ENCODE measurements around the gene ALDOA. TPM values are rescaled to one million over a fixed set of nuclear protein-coding genes. Genes with fewer than 3 reads are reported as not detected.

The ALDOA gene
- total RNA-seq, 4 donors from 2014 or later, result 752 to 2,025 (median 1,174) TPM

- Histone ChIP-seq H3K4me1 (peaks cover 6 to 8% of the 10 kb centered on the region in 2 donors), H3K4me3 (replicated peaks in 1 of 3) (no peak within 1 kb of the TSS), H3K9me3 (no peaks in the 10 kb centered on the region), H3K27me3 (no peaks in the 10 kb centered on the region), H3K36me3 (no peaks in the 10 kb centered on the region), H3K27ac (no peak within 1 kb of the TSS)
- 82 to 87% methylated on average over 6 of the region's 6 CpGs for WGBS, 2 donors
- intact Hi-C loops (cut with DNase I), result loop anchor here (10.0 kb wide), 1 partner anchor 188 kb away; no protein-coding TSS in a partner anchor
- no peak for DNase-seq
- TF ChIP-seq POLR2A (IDR thresholded peaks at IDR 0.05) (no peak), CTCF (IDR thresholded peaks at IDR 0.05) (no peak)
Measured at GRCh38 chr16:30022887-30023286, 42.7 kb upstream of the ALDOA start, which contains the start of gene C16orf92. TSS of gene C16orf92 (plus strand) at chr16:30023198. CDS start at chr16:30023341, 143 bp downstream.

- intact Hi-C loops (cut with DNase I), result loop anchor here (10.0 kb wide), 1 partner anchor 189 kb away; no protein-coding TSS in a partner anchor
- no peak overlapping the region for H3K27ac ChIP-seq
- peaks cover 6 to 8% of the 10 kb centered on the region in 2 donors for H3K4me1 ChIP-seq
- H3K36me3 ChIP-seq, result no peaks in the 10 kb centered on the region
- H3K4me3 ChIP-seq (replicated peaks in 1 of 3), result no peak overlapping the region
- H3K27me3 ChIP-seq, result no peaks in the 10 kb centered on the region
- TF ChIP-seq POLR2A (IDR thresholded peaks at IDR 0.05), result no peak
- no peak for TF ChIP-seq CTCF (IDR thresholded peaks at IDR 0.05)
- no peaks in the 10 kb centered on the region for H3K9me3 ChIP-seq
- WGBS, 2 donors, result 81 to 92% methylated on average over 6 to 11 of the region's 11 CpGs
- no peak for DNase-seq
Measured at GRCh38 chr16:30023586-30023985, 42.0 kb upstream of the ALDOA start.

GRCh38 chr16:30024451-30024850, 41.1 kb upstream of the ALDOA start:
- H3K27ac ChIP-seq, result no peak overlapping the region
- H3K27me3 ChIP-seq, result no peaks in the 10 kb centered on the region
- peaks cover 6 to 8% of the 10 kb centered on the region in 2 donors for H3K4me1 ChIP-seq
- DNase-seq, result no peak
- intact Hi-C loops (cut with DNase I), result loop anchor here (10.0 kb wide), 1 partner anchor 190 kb away; no protein-coding TSS in a partner anchor
- no peak overlapping the region for H3K4me3 ChIP-seq (replicated peaks in 1 of 3)
- 78 to 83% methylated on average over 14 to 16 of the region's 16 CpGs for WGBS, 2 donors
- no peaks in the 10 kb centered on the region for H3K9me3 ChIP-seq
- TF ChIP-seq POLR2A (IDR thresholded peaks at IDR 0.05), result no peak
- no peak for TF ChIP-seq CTCF (IDR thresholded peaks at IDR 0.05)
- H3K36me3 ChIP-seq, result no peaks in the 10 kb centered on the region

GRCh38 chr16:30025156-30025555, 40.4 kb upstream of the ALDOA start:
- no peak overlapping the region for H3K4me3 ChIP-seq (replicated peaks in 1 of 3)
- 69 to 79% methylated on average over 10 to 14 of the region's 20 CpGs for WGBS, 2 donors
- no peak for DNase-seq
- H3K36me3 ChIP-seq, result no peaks in the 10 kb centered on the region
- TF ChIP-seq CTCF (IDR thresholded peaks at IDR 0.05), result no peak
- TF ChIP-seq POLR2A (IDR thresholded peaks at IDR 0.05), result no peak
- H3K27me3 ChIP-seq, result no peaks in the 10 kb centered on the region
- intact Hi-C loops (cut with DNase I), result loop anchor here (10.0 kb wide), 1 partner anchor 190 kb away; no protein-coding TSS in a partner anchor
- H3K9me3 ChIP-seq, result no peaks in the 10 kb centered on the region
- H3K4me1 ChIP-seq, result peaks cover 6 to 8% of the 10 kb centered on the region in 2 donors
- no peak overlapping the region for H3K27ac ChIP-seq

- no peaks in the 10 kb centered on the region for H3K9me3 ChIP-seq
- no peaks in the 10 kb centered on the region for H3K36me3 ChIP-seq
- no peak overlapping the region for H3K27ac ChIP-seq
- WGBS, 2 donors, result 58 to 69% methylated on average over 5 to 7 of the region's 7 CpGs
- DNase-seq, result no peak
- intact Hi-C loops (cut with DNase I), result loop anchor here (10.0 kb wide), 1 partner anchor 191 kb away; no protein-coding TSS in a partner anchor
- no peak overlapping the region for H3K4me3 ChIP-seq (replicated peaks in 1 of 3)
- TF ChIP-seq CTCF (IDR thresholded peaks at IDR 0.05), result no peak
- no peak for TF ChIP-seq POLR2A (IDR thresholded peaks at IDR 0.05)
- peaks cover 6 to 8% of the 10 kb centered on the region in 2 donors for H3K4me1 ChIP-seq
- H3K27me3 ChIP-seq, result peaks cover 4% of the 10 kb centered on the region
Measured at GRCh38 chr16:30025574-30025973, 40.0 kb upstream of the ALDOA start.

All from thyroid gland (tissue), 4 donors.